GM10248 (cell line): Measurements from ENCODE around the gene POLE.

ENCODE experiments used
- CTCF ChIA-PET: fragments of 300-600 bp; sonication (Branson Sonifier 250); formaldehyde crosslinking; extraction: SDS; loops from one replicate; lab custom pipeline; 2021; ENCODE audit warnings: antibody characterized with exemption; lab: Yijun Ruan, JAX
- POLR2A ChIA-PET: fragments of 350-650 bp; sonication (Branson Sonifier 250); formaldehyde crosslinking; extraction: SDS; loops from one replicate; lab custom pipeline; 2020; ENCODE audit warnings: antibody characterized with exemption; lab: Yijun Ruan, JAX
- DNase-seq: peaks from one replicate; pipeline ENCODE4 v3.0.0; 2012; ENCODE audit errors: extremely low spot score
- CTCF ChIP-seq: IDR thresholded peaks from 2 replicates; pipeline ENCODE4 v1.5.1; 2012; ENCODE audit warnings: mild to moderate bottlenecking, low read depth; ENCODE audit errors: extremely low read depth, missing control alignments, control extremely low read depth

The POLE gene

GRCh38 chr12:132687211-132688164 is at the start of gene POLE, which contains the start of gene PXMP2:
Gene POLE, minus strand, starts transcription at chr12:132687342. Its CDS starts 27 bp downstream, at chr12:132687315.
Gene PXMP2, plus strand, starts transcription at chr12:132687587. Its CDS starts 84 bp downstream, at chr12:132687671.
- ChIA-PET CTCF (no interaction called here), POLR2A (no interaction called here)
- TF ChIP-seq CTCF: peak; percentile 38
- DNase-seq: peak; percentile 99

GRCh38 chr12:132736913-132737312 is 49.8 kb upstream of the POLE start:
- no peak for DNase-seq
- POLR2A ChIA-PET: no interaction called here
- CTCF ChIA-PET: interaction anchor here (1.4 kb wide), 1 partner anchor 8 kb away, joined by 4 read pairs; no protein-coding TSS in a partner anchor
- TF ChIP-seq CTCF: no peak

GRCh38 chr12:132736378-132736777 is 49.2 kb upstream of the POLE start:
- ChIA-PET POLR2A (no interaction called here), CTCF (no interaction called here)
- TF ChIP-seq CTCF: no peak
- DNase-seq: no peak

GRCh38 chr12:132735496-132735895 is 48.4 kb upstream of the POLE start:
- TF ChIP-seq CTCF: no peak
- POLR2A ChIA-PET: no interaction called here
- DNase-seq: no peak
- CTCF ChIA-PET: interaction anchor here (1.2 kb wide), 1 partner anchor 11 kb away, joined by 3 read pairs; no protein-coding TSS in a partner anchor

- no peak for TF ChIP-seq CTCF
- ChIA-PET CTCF (interaction anchor here (1.1 kb wide), 1 partner anchor 27 kb away, joined by 5 read pairs; no protein-coding TSS in a partner anchor), POLR2A (no interaction called here)
- no peak for DNase-seq
Measured at GRCh38 chr12:132734206-132734605, 47.1 kb upstream of the POLE start.

GRCh38 chr12:132731574-132731973 is 44.4 kb upstream of the POLE start:
- ChIA-PET POLR2A (no interaction called here), CTCF (no interaction called here)
- no peak for DNase-seq
- TF ChIP-seq CTCF: no peak
